Transverse colon (tissue), 4 donors: Measurements from ENCODE around the gene PIGB.

Experiments
- POLR2AphosphoS5 ChIP-seq, 3 donors: sonication (generic); formaldehyde crosslinking; IDR thresholded peaks; one replicate each; pipeline ENCODE4 v1.6.1; 2016; ENCODE audit warnings: antibody characterized with exemption in 3 of 3
- TF ChIP-seq, protein P1 (sequence below), 5 experiments: fragments of 200-600 bp in 3 of 5; fragments of 450-650 bp in 2 of 5; sonication (generic) in 3 of 5; IDR thresholded peaks; 1 replicate in 2 of 5; 2 replicates in 3 of 5; pipeline ENCODE4 v1.5.1; 2016 to 2017; ENCODE audit warnings: antibody characterized with exemption in 5 of 5, inconsistent platforms in 3 of 5, mild to moderate bottlenecking in 2 of 5, moderate library complexity in 1 of 5

DNA sequence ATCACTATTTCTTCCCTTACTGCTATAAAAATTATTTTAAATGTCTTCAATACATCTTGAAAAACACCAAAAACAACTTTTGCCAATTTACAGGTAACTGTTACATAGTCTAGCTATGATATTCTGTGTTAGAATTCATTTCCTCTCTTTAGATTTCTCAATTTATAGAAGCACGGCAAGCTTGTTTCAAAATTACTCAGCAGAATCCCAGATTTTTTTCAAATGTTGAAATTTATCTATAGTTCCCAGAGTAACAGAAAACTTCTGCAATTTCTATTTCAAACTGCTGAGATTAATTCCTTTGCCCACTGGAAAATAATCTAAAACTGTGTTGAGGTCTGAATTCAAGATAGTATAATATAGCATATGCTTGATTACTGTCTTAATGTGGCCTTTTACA lies 48.0 kb downstream of the PIGB start:
- TF ChIP-seq, protein P1, sequence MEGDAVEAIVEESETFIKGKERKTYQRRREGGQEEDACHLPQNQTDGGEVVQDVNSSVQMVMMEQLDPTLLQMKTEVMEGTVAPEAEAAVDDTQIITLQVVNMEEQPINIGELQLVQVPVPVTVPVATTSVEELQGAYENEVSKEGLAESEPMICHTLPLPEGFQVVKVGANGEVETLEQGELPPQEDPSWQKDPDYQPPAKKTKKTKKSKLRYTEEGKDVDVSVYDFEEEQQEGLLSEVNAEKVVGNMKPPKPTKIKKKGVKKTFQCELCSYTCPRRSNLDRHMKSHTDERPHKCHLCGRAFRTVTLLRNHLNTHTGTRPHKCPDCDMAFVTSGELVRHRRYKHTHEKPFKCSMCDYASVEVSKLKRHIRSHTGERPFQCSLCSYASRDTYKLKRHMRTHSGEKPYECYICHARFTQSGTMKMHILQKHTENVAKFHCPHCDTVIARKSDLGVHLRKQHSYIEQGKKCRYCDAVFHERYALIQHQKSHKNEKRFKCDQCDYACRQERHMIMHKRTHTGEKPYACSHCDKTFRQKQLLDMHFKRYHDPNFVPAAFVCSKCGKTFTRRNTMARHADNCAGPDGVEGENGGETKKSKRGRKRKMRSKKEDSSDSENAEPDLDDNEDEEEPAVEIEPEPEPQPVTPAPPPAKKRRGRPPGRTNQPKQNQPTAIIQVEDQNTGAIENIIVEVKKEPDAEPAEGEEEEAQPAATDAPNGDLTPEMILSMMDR (IDR thresholded peaks at IDR 0.05), result no peak
- no peak for TF ChIP-seq POLR2AphosphoS5 (IDR thresholded peaks at IDR 0.05)
